Kidney epithelial cell (primary cell): ENCODE measurements around the gene APP. TPM values are rescaled to one million over a fixed set of nuclear protein-coding genes. Genes with fewer than 3 reads are reported as not detected.

Experiments
- DNase-seq: peaks from one replicate; pipeline ENCODE4 v3.0.0-alpha.2; 2010; ENCODE audit warnings: low read depth
- H3K27me3 ChIP-seq: 2 replicates; pipeline ENCODE4 v1.6.0; 2011; ENCODE audit warnings: low read length; ENCODE audit not compliant: control insufficient read depth, insufficient read depth
- H3K36me3 ChIP-seq: 2 replicates; pipeline ENCODE4 v1.5.1; 2011; ENCODE audit warnings: low read length; ENCODE audit not compliant: control insufficient read depth, insufficient read depth
- H3K4me3 ChIP-seq: 2 replicates; pipeline ENCODE4 v1.5.1; 2011; ENCODE audit warnings: low read depth, mild to moderate bottlenecking, control low read depth, low read length
- CTCF ChIP-seq: IDR thresholded peaks from 2 replicates; pipeline ENCODE4 v1.5.1; 2011; ENCODE audit warnings: mild to moderate bottlenecking, moderate library complexity, low read length, control low read depth, inconsistent platforms; ENCODE audit not compliant: insufficient read depth, poor library complexity, severe bottlenecking
- total RNA-seq: library from RNA; depleted of rRNA; stranded (reverse); fragments of >200 nt; gene quantifications from 2 replicates; pipeline ENCODE4 v1.2.3, GENCODE V29; 2015

APP gene
- total RNA-seq, 1 donor from 2014 or later, result 624 TPM

- Histone ChIP-seq H3K27me3 (no peaks in the 10 kb centered on the region), H3K4me3 (no peak overlapping the region), H3K36me3 (peaks cover 4% of the 10 kb centered on the region)
- TF ChIP-seq CTCF, result no peak
- DNase-seq, result no peak
These were observed 279.0 kb downstream of the APP start for GRCh38 chr21:25891596-25891995.

GRCh38 chr21:25890001-25890400 is 280.6 kb downstream of the APP start:
- H3K27me3 ChIP-seq, result no peaks in the 10 kb centered on the region
- no peak overlapping the region for H3K4me3 ChIP-seq
- peaks cover 4% of the 10 kb centered on the region for H3K36me3 ChIP-seq
- no peak for DNase-seq
- no peak for TF ChIP-seq CTCF

DNA sequence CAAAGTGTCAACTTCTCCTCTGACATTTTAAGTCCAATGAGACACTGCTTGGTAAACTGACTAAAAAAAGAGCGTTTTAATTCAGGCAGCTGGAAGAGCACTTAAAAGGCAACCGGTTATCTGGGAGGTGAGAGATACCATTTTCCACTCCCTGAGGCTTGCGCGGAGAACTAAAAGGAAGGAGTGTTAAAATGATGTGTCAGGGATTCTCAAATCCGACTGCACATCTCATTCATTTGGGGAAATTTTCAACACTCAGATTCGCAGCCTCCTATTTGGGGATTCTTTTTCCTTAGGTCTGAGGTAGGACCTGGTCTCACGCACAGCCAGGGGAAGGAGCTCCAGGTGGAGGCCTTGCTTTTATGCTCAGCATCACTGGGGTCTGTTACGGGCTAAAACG is 281.9 kb downstream of the APP start:
- H3K36me3 ChIP-seq, result peaks cover 1% of the 10 kb centered on the region

GRCh38 chr21:25887646-25888306 is 282.8 kb downstream of the APP start:
- Histone ChIP-seq H3K4me3 (no peak overlapping the region), H3K27me3 (no peaks in the 10 kb centered on the region), H3K36me3 (peaks cover 1% of the 10 kb centered on the region)
- no peak for TF ChIP-seq CTCF
- peak; percentile 90 for DNase-seq

More for the DNA sequence above, 281.9 kb downstream of the APP start:
- Histone ChIP-seq H3K27me3 (no peaks in the 10 kb centered on the region), H3K4me3 (no peak overlapping the region)
- DNase-seq, result no peak
- TF ChIP-seq CTCF, result no peak

GRCh38 chr21:25887166-25887565 is 283.4 kb downstream of the APP start:
- DNase-seq, result no peak
- H3K36me3 ChIP-seq, result peaks cover 1% of the 10 kb centered on the region
- no peak for TF ChIP-seq CTCF

DNA sequence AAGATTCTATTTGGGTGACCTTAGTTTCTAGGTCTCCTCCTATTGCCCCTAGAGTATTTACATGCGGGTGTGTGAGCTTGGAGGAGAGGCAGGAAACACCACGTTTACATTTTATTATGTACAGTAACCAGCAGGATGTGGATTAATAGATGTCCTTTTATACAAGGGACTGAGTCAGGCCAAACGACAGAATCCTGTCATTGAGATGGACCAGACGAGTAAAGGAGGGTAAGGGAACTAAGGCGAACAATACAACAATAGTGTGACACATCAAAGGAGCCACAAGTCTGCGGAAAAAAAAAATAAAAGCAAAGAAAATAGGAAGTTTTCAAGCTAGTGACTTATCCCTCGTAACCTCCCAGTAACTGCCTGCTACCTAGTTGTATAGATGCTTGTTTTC is 284.7 kb downstream of the APP start:
- DNase-seq, result no peak
- Histone ChIP-seq H3K36me3 (no peaks in the 10 kb centered on the region), H3K27me3 (no peaks in the 10 kb centered on the region), H3K4me3 (no peak overlapping the region)
- TF ChIP-seq CTCF, result no peak

More at GRCh38 chr21:25887166-25887565, 283.4 kb downstream of the APP start:
- Histone ChIP-seq H3K4me3 (no peak overlapping the region), H3K27me3 (no peaks in the 10 kb centered on the region)
